Spleen (tissue), 7 donors: ENCODE results near the gene AKNA.

Experiments used
- CTCF ChIP-seq, 11 experiments: fragments of 200-600 bp in 7 of 11; fragments of 450-650 bp in 4 of 11; sonication (generic) in 4 of 11; IDR thresholded peaks in 8 of 11; conservative IDR thresholded peaks in 3 of 11; 1 replicate in 7 of 11; 2 replicates in 4 of 11; pipeline versions ENCODE4 v1.4.0 to v1.8.0; 2016 to 2021; ENCODE audit warnings: antibody characterized with exemption in 11 of 11, inconsistent platforms in 4 of 11, mild to moderate bottlenecking in 1 of 11
- POLR2A ChIP-seq, 3 donors: fragments of 450-650 bp; IDR thresholded peaks; one replicate each; pipeline ENCODE4 v1.5.1; 2017; ENCODE audit warnings: antibody characterized with exemption in 3 of 3, mild to moderate bottlenecking in 1 of 3
- donor health status: DM: no; HTN: no; CAD: no; lungs with moderate emphysema.
- donor health status: DM: no; HTN: no; CAD: no.
- donor health status: DM: no; HTN: no; CAD: no.

- TF ChIP-seq POLR2A (IDR thresholded peaks at IDR 0.05): no peak
- no peak for TF ChIP-seq CTCF (IDR thresholded peaks at IDR 0.05 in 8 of 11, conservative IDR thresholded peaks at IDR 0.05 in 3 of 11)
Measured at GRCh38 chr9:114299286-114300152, 88.3 kb downstream of the AKNA start.
